Hypothalamus (tissue), 51 donors: ENCODE results near the gene IGSF9B.

Experiments used
- DNase-seq, 51 donors: peaks; one replicate each; lab custom pipeline; 2025; lab: John Stamatoyannopoulos, UW

IGSF9B gene

GRCh38 chr11:133941546-133941945 is 15.2 kb downstream of the IGSF9B start:
- DNase-seq = no peak

- no peak for DNase-seq
Measured at GRCh38 chr11:133940034-133940433, 16.7 kb downstream of the IGSF9B start.

- DNase-seq = no peak
Measured at GRCh38 chr11:133939558-133939957, 17.2 kb downstream of the IGSF9B start.

- DNase-seq = no peak
Measured at GRCh38 chr11:133938166-133938565, 18.6 kb downstream of the IGSF9B start.

GRCh38 chr11:133937468-133937867 is 19.3 kb downstream of the IGSF9B start:
- DNase-seq = no peak

- DNase-seq = no peak
Measured at GRCh38 chr11:133937015-133937414, 19.8 kb downstream of the IGSF9B start.

- no peak for DNase-seq
Measured at GRCh38 chr11:133936592-133936991, 20.2 kb downstream of the IGSF9B start.

- DNase-seq = no peak
Measured at GRCh38 chr11:133936136-133936535, 20.6 kb downstream of the IGSF9B start.

GRCh38 chr11:133935551-133935910 is 21.2 kb downstream of the IGSF9B start:
- no peak for DNase-seq

- DNase-seq = peak in 42 of 51 donors; percentile 24 to 93 (median 70)
Measured at GRCh38 chr11:133934599-133935550, 21.9 kb downstream of the IGSF9B start.

- no peak for DNase-seq
Measured at GRCh38 chr11:133934096-133934495, 22.7 kb downstream of the IGSF9B start.

- no peak for DNase-seq
Measured at GRCh38 chr11:133931449-133932060, 25.2 kb downstream of the IGSF9B start.

GRCh38 chr11:133930767-133931448 is 25.9 kb downstream of the IGSF9B start:
- DNase-seq = no peak

GRCh38 chr11:133930053-133930766 is 26.6 kb downstream of the IGSF9B start:
- DNase-seq = no peak

- peak in 1 of 51 donors; percentile 16 for DNase-seq
Measured at GRCh38 chr11:133929401-133930052, 27.2 kb downstream of the IGSF9B start.

- DNase-seq = no peak
Measured at GRCh38 chr11:133928628-133929059, 28.1 kb downstream of the IGSF9B start.

GRCh38 chr11:133927690-133928627 is 28.8 kb downstream of the IGSF9B start:
- peak in 41 of 51 donors; percentile 12 to 74 (median 42) for DNase-seq

- DNase-seq = no peak
Measured at GRCh38 chr11:133926466-133927246, 30.1 kb downstream of the IGSF9B start.
